ENCODE results near the gene NTN5. TPM values are rescaled to one million over a fixed set of nuclear protein-coding genes. Genes with fewer than 3 reads are reported as not detected.

Gene NTN5
- polyA plus RNA-seq, 1 experiment = 0.10 TPM

- peaks cover 5% of the 10 kb centered on the region; the same call in 1 of the 2 replicates for H3K9me3 ChIP-seq (ENCODE audit: control insufficient read depth, insufficient read depth, low read length)
- peak; percentile 94 for DNase-seq (ENCODE audit: low read depth, low spot score)
- H3K27me3 ChIP-seq (ENCODE audit: control insufficient read depth, insufficient read depth, low read length) = peaks cover 2% of the 10 kb centered on the region
- ChIA-PET POLR2A (interaction anchor here (0.7 to 1.3 kb wide), 3 partner anchors 19 to 234 kb away, joined by 3 to 7 read pairs (median 3); partner anchors contain the start of genes RPL18 and SPHK2), CTCF (no interaction called here)
- peak overlapping the region; percentile 58 for H3K4me3 ChIP-seq (ENCODE audit: low read depth, low read length)
- H3K27ac ChIP-seq (ENCODE audit: low read depth, low read length) = peak overlapping the region; percentile 74
- TF ChIP-seq CTCF (IDR thresholded peaks at IDR 0.05; ENCODE audit: low read depth, low read length) = peak; percentile 30; the same call in 1 of the 2 replicates
These were observed 34.6 kb downstream of the NTN5 start for GRCh38 chr19:48637948-48638830.

DNA sequence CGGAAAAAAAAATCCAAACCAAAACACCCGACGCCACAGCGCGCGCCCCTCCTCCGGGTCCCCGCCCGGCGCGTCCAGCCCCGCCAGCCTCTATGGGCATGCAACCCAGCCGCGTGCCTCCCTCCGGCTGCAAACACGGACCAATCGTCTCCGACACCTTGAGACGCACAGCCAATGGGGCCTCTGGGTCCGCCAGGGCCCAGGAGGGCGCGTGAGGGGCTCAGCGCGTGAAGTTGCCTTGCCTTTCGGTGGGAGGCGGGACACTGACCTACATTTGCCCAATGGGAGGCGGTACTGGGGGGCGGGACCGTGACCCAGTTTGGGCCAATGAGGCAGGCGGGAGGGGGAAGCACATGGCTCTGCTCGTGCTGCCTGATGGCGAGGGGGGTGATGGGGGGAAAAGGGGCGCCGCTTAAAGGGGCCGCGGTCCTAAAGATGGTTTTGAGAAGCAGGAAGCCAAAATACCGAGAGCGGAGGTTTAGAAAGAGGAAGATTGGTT lies 35.3 kb downstream of the NTN5 start:
- peak overlapping the region; percentile 74 for H3K27ac ChIP-seq (ENCODE audit: low read depth, low read length)
- peak overlapping the region; percentile 66 for H3K4me3 ChIP-seq (ENCODE audit: low read depth, low read length)
- peaks cover 5% of the 10 kb centered on the region; the same call in 1 of the 2 replicates for H3K9me3 ChIP-seq (ENCODE audit: control insufficient read depth, insufficient read depth, low read length)
- peak; percentile 99 for DNase-seq (ENCODE audit: low read depth, low spot score)
- ChIA-PET CTCF (no interaction called here), POLR2A (interaction anchor here (0.7 to 1.3 kb wide), 4 partner anchors 8 to 234 kb away, joined by 3 to 7 read pairs (median 3); partner anchors contain the start of genes CA11, RPL18 and SPHK2)
- no peak for TF ChIP-seq CTCF (IDR thresholded peaks at IDR 0.05; ENCODE audit: low read depth, low read length)
- no peaks in the 10 kb centered on the region for H3K27me3 ChIP-seq (ENCODE audit: control insufficient read depth, insufficient read depth, low read length)

GRCh38 chr19:48636859-48637448 lies 35.9 kb downstream of the NTN5 start, which contains the start of gene DBP:
DBP (minus strand) TSS chr19:48637379; CDS start chr19:48636994, 385 bp downstream.
- no peak for DNase-seq (ENCODE audit: low read depth, low spot score)
- H3K4me3 ChIP-seq (ENCODE audit: low read depth, low read length) = peak within 1 kb of the TSS; percentile 66
- peak; percentile 14 for TF ChIP-seq CTCF (IDR thresholded peaks at IDR 0.05; ENCODE audit: low read depth, low read length)
- CTCF ChIA-PET = no interaction called here
- no peaks in the 10 kb centered on the region for H3K27me3 ChIP-seq (ENCODE audit: control insufficient read depth, insufficient read depth, low read length)
- peaks cover 5% of the 10 kb centered on the region; the same call in 1 of the 2 replicates for H3K9me3 ChIP-seq (ENCODE audit: control insufficient read depth, insufficient read depth, low read length)
- H3K27ac ChIP-seq (ENCODE audit: low read depth, low read length) = peak within 1 kb of the TSS; percentile 74
- POLR2A ChIA-PET = interaction anchor here (0.6 to 1.3 kb wide), 4 partner anchors 9 to 891 kb away, joined by 3 to 7 read pairs (median 4); partner anchors contain the start of genes CA11, RCN3, RPL18 and SPHK2

- TF ChIP-seq CTCF (IDR thresholded peaks at IDR 0.05; ENCODE audit: low read depth, low read length) = no peak
- Histone ChIP-seq H3K9me3 (ENCODE audit: control insufficient read depth, insufficient read depth, low read length) (peaks cover 5% of the 10 kb centered on the region; the same call in 1 of the 2 replicates), H3K27me3 (ENCODE audit: control insufficient read depth, insufficient read depth, low read length) (no peaks in the 10 kb centered on the region), H3K27ac (ENCODE audit: low read depth, low read length) (no peak overlapping the region), H3K4me3 (ENCODE audit: low read depth, low read length) (peak overlapping the region; percentile 66)
- POLR2A ChIA-PET = interaction anchor here (0.6 to 1.3 kb wide), 4 partner anchors 9 to 891 kb away, joined by 3 to 7 read pairs (median 4); partner anchors contain the start of genes CA11, RCN3, RPL18 and SPHK2
- CTCF ChIA-PET = no interaction called here
- DNase-seq (ENCODE audit: low read depth, low spot score) = no peak
These were observed 36.6 kb downstream of the NTN5 start for GRCh38 chr19:48635966-48636858.

Data from AG04450 (cell line).